Measurements from ENCODE around the gene PPME1. TPM values are rescaled to one million over a fixed set of nuclear protein-coding genes. Genes with fewer than 3 reads are reported as not detected.

PPME1 gene
- total RNA-seq, 1 experiment from 2014 or later = 39.4 TPM

GRCh38 chr11:74225565-74225964 is 54.5 kb downstream of the PPME1 start:
- Mint-ChIP-seq H3K4me3 (no peak overlapping the region), H3K36me3 (ENCODE audit: insufficient read depth in 1 of 3, low read depth in 3 of 3) (peaks cover 5 to 16% (median 13%) of the 10 kb centered on the region in 3 experiments; a peak in 6 of 7 replicates), H3K27me3 (ENCODE audit: low read depth) (no peaks in the 10 kb centered on the region), H3K9me3 (peaks cover 0 to 3% of the 10 kb centered on the region in 2 experiments; a peak in 2 of 5 replicates), H3K27ac (no peak overlapping the region), H3K4me1 (peaks cover 0 to 3% of the 10 kb centered on the region in 2 experiments; a peak in 1 of 4 replicates)
- no peak overlapping the region for H2BK15ac ChIP-seq (ENCODE audit: low read depth, low read length)
- H3K27ac ChIP-seq (ENCODE audit: insufficient read length, low read depth, low read length) = no peak overlapping the region
- H2BK120ac ChIP-seq (ENCODE audit: low read depth, low read length, poor library complexity, severe bottlenecking) = no peak overlapping the region
- H3K56ac ChIP-seq (ENCODE audit: insufficient read length, low read depth, low read length) = no peak overlapping the region
- H4K8ac ChIP-seq (replicated peaks; ENCODE audit: insufficient read length, low read depth, low read length) = no peak overlapping the region
- no peak overlapping the region for H2BK20ac ChIP-seq (ENCODE audit: low read depth, low read length, poor library complexity, severe bottlenecking)
- H4K20me1 ChIP-seq (ENCODE audit: control insufficient read depth, insufficient read depth, insufficient read length) = no peaks in the 10 kb centered on the region
- no peaks in the 10 kb centered on the region for H3K79me2 ChIP-seq (ENCODE audit: insufficient read depth, low read length)
- H3T11ph ChIP-seq (ENCODE audit: low read length) = no peak overlapping the region
- H3K23me2 ChIP-seq (ENCODE audit: insufficient read length, low read depth, low read length, poor library complexity, severe bottlenecking) = no peaks in the 10 kb centered on the region
- H2AFZ ChIP-seq (ENCODE audit: low read length) = no peak overlapping the region
- no peak overlapping the region for H3K4me2 ChIP-seq (ENCODE audit: insufficient read depth, insufficient read length, low read length)
- no peak overlapping the region for H3K18ac ChIP-seq (ENCODE audit: insufficient read length, low read depth, low read length)
- no peak overlapping the region for H4K91ac ChIP-seq (ENCODE audit: insufficient read length, low read depth, low read length)
- no peak for TF ChIP-seq CTCF (conservative IDR thresholded peaks at IDR 0.05)
- no peak overlapping the region for H3K23ac ChIP-seq (ENCODE audit: insufficient read length, low read depth, low read length)
- no peaks in the 10 kb centered on the region for H3K27me3 ChIP-seq (ENCODE audit: insufficient read depth, low read length)
- no peak for DNase-seq
- H2BK5ac ChIP-seq (ENCODE audit: insufficient read length, low read length) = no peak overlapping the region
- H3K14ac ChIP-seq (ENCODE audit: insufficient read depth, low read length) = no peak overlapping the region
- no peak overlapping the region for H3K4ac ChIP-seq (ENCODE audit: low read depth, low read length)
- no peaks in the 10 kb centered on the region for H3K79me1 ChIP-seq (ENCODE audit: insufficient read depth, low read depth, low read length, poor library complexity, severe bottlenecking)
- H3K9ac ChIP-seq (ENCODE audit: extremely low read depth, insufficient read length, low read length) = no peak overlapping the region
- no CpG with 5 or more reads among the region's 4 CpGs for WGBS (ENCODE audit: extremely low coverage, insufficient read length, low lambda C conversion rate)
- no peak overlapping the region for H2BK12ac ChIP-seq (ENCODE audit: insufficient read length, low read depth, low read length)
- H2AK5ac ChIP-seq (ENCODE audit: insufficient read length, low read length) = no peak overlapping the region
- no peak overlapping the region for H4K5ac ChIP-seq (ENCODE audit: insufficient read length, low read depth, low read length)
- H3K4me1 ChIP-seq (ENCODE audit: insufficient read depth, low read length) = no peaks in the 10 kb centered on the region
- H3K9me3 ChIP-seq (ENCODE audit: control insufficient read depth, low read depth, low read length) = no peaks in the 10 kb centered on the region
